ENCODE results near the gene EYA4.

GRCh38 chr6:133277900-133278545 is 36.9 kb downstream of the EYA4 start:
- TF ChIP-seq CTCF (conservative IDR thresholded peaks at IDR 0.05; ENCODE audit: low read depth, low read length) (no peak), EZH2 (IDR thresholded peaks at IDR 0.05; ENCODE audit: low read length, unreplicated experiment) (no peak)

Data from PC-3 (cell line).